A673 (cell line): Measurements from ENCODE around the gene LDB3.

Experiments
- CTCF ChIP-seq: fragments of 300-800, 200-600 bp; sonication (generic); conservative IDR thresholded peaks from 2 replicates; pipeline ENCODE4 v1.5.1; 2017; ENCODE audit warnings: low read depth, mild to moderate bottlenecking, antibody characterized with exemption, low read length, moderate library complexity, mixed read lengths
- EZH2 ChIP-seq: fragments of 200-600 bp; sonication (generic); IDR thresholded peaks from 2 replicates; pipeline ENCODE4 v1.6.1; 2017; ENCODE audit warnings: borderline replicate concordance, low read depth, mild to moderate bottlenecking, mixed read lengths, antibody characterized with exemption, low read length; ENCODE audit not compliant: poor library complexity, severe bottlenecking

- TF ChIP-seq CTCF (no peak), EZH2 (no peak)
Measured at GRCh38 chr10:86630079-86630478, 38.2 kb upstream of the LDB3 start.
